Activated CD4-positive, alpha-beta T cell treated with anti-CD3 and anti-CD28 coated beads, Interleukin-2, amount 50 U/mL, for 1 hour (primary cell): ENCODE measurements around the gene SEMG1.

Experiments used
- DNase-seq: peaks from one replicate; pipeline ENCODE4 v3.0.0-alpha.2; 2020

SEMG1 gene

DNA sequence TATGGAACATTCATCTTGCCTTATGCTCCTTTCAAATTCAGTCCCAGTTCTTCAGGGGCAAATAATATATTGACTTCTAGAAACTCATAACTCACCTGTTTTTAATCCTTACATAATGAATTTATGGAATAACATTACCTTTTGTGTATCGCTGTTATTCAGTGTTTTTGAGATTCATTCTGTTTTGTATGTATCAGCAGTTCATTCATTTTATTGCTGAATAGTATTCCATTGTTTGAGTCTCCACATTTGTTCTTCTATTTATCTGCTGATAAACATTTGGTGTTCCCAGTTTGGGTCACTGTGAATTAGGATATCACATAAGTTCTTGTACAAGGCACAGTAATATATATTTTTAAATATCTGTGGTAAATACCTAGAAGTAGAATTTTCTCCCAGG is 19.5 kb downstream of the SEMG1 start:
- DNase-seq, result no peak

DNA sequence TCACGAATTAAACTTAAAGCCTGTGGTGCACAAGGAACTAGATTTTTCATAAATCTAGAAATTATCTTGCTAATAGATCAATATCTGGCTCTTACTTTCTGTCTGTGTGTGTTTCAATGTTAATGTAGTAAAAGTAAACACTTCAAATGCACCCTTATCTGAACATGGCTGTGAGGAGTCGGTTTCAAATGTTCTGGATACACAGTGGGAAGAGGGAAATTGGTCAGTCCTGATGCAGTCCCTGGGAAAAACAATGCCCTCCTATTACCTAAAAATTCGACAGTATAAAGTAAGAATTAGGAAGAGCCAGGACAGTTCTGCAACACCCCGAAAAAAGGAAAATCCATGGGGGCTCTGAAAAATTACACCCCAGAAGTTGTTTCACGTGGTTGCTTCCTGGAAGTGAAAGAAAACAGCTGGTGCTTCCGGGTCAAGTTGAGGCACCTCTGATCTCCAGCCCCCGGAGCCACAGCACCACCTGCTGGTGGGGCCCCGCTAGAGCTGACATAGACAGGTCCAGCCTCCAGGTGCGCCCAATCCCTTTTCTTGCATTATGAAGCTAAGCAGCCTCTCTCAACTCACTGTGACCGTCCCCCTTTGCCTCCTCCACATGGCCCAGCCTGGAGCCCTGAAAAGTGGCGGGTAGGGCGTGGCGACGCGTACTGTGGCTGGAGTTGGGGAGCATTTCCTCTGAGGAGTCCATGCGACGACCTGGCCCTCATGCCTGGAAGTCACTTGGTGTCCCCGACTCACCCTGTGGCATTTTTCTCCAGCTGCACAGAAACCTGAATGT is 22.6 kb downstream of the SEMG1 start:
- peak; percentile 13 for DNase-seq

GRCh38 chr20:45230631-45231030 is 23.8 kb downstream of the SEMG1 start:
- DNase-seq, result no peak

- no peak for DNase-seq
Measured at GRCh38 chr20:45235995-45236394, 29.2 kb downstream of the SEMG1 start.

DNA sequence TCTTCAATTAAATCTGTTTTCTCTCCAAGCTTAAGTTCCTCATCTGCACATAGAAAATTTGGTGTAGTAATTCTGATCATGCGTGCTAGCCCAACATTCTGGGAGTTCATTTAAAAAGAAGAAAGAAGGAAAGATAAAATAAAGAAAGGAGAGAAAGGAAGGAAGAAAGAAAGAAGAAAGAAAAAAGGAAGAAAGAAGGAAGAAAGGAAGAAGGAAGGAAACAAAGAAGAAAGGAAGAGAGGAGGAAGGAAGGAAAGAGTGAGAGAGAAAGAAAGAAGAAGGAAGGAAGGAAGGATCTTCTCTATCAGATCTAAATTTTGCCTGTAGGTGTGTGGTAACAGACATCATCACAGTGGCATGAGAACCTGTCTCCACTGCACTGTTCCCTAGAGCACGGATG is 31.3 kb downstream of the SEMG1 start:
- DNase-seq, result no peak

GRCh38 chr20:45246109-45246508 is 39.3 kb downstream of the SEMG1 start:
- DNase-seq, result no peak

GRCh38 chr20:45247865-45248264 is 41.0 kb downstream of the SEMG1 start:
- DNase-seq, result no peak

- no peak for DNase-seq
Measured at GRCh38 chr20:45248609-45249008, 41.8 kb downstream of the SEMG1 start.

DNA sequence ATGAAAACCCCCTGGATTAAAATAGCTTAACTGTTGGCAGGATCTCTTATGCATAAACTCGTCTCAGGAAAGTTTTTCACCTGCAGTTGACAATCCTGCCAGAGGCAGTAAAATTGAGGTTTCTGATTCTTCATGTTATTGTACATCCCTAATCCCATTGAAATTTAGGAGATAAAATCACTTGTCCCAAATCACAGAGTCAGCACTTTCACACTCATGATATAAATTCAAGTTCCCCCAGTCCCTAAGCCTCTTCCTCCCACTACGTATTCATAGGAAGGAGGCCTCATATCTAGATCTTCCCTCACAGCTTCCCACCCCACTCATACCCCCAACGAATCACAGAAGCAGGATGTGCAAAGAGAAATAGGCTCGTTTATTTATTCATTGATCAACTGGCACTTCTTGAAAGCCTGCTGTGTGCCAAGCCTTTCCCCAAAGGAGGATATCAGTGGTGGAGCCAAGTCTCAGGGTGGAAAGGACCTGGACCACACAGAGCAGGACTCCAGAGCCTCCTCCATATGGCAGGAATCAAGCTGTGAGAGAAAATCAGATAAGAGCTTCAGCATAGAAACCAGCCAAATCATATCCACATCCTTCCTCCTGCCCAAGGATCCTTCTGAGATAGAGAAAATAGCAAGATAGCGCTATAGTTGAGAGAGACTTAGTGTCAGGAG is 45.2 kb downstream of the SEMG1 start:
- no peak for DNase-seq

- DNase-seq, result no peak
Measured at GRCh38 chr20:45253261-45253660, 46.4 kb downstream of the SEMG1 start.

GRCh38 chr20:45254383-45255262 is 47.8 kb downstream of the SEMG1 start, which contains the start of gene SLPI:
SLPI (minus strand) TSS chr20:45254564; CDS start chr20:45254543, 21 bp downstream.
- DNase-seq, result no peak

DNA sequence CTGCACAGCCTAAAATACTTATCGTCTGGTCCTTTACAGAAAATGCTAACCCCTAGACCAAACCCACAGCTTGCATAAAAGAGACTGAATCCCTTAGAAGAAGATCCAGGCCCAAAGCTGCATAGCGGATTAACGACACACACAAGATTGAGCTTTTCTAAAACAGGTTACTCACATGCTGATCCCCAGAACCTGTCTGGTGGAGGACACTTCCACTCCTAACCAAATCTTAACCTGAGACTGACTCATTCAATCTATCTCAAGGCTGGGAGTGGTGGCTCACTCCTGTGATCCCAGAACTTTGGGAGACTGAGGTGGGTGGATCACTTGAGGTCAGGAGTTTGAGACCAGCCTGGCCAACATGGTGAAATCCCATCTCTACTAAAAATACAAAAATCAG is 50.3 kb downstream of the SEMG1 start:
- DNase-seq, result no peak

DNA sequence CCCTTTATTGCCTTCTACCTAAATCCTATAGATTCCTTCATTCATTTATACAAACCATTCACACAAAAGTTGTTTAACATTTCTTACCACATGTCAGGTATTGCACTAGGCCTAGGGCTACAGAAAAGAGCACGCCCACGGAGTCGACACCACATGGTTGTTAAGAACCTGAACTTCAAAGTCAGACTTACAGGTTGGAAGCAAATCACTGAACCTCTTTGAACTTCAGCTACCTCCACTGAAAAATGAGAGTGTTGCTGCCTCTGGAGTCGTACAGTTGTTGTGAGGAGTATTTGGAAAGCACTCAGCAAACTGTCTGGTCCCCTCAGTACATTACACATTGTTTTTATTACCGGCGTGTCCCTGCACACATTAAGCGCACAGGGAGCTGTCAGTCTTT is 50.9 kb downstream of the SEMG1 start:
- no peak for DNase-seq

DNA sequence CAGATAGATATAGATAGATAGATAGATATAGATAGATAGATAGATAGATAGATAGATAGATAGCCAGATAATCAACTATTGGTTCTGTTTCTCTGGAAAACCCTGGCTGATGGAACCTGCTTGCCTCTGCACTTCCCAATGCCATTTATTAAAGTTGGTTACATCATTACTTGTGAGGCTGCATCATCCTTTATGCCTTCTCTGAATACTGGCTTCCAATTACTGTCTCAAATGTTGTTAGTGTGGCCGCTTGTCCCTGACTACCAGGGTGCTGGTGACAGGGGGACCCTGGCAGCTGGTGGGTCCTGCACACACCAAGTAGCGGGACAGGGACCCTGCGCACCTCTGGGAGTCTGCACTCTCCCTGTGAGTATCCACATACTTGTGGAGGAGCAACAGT is 51.4 kb downstream of the SEMG1 start:
- no peak for DNase-seq

GRCh38 chr20:45258664-45259063 is 51.8 kb downstream of the SEMG1 start:
- DNase-seq, result no peak
